Natural killer cell (primary cell): ENCODE measurements around the gene TTBK1. TPM values are rescaled to one million over a fixed set of nuclear protein-coding genes. Genes with fewer than 3 reads are reported as not detected.

Source experiments
- ATAC-seq, 3 donors: fragments of 150-1000 bp in 2 of 3; fragments of 200-7000 bp in 1 of 3; cut with Tn5 transposase; 1 replicate in 1 of 3; 2 replicates in 2 of 3; pipeline ENCODE4 v1.10.0; 2021; ENCODE audit warnings: mild to moderate bottlenecking in 2 of 3, moderate library complexity in 2 of 3
- DNase-seq, 2 donors: peaks; one replicate each; pipeline versions ENCODE4 v3.0.0 to v3.0.0-alpha.2; 2013 to 2021; ENCODE audit warnings: mixed read lengths in 1 of 2
- H3K27ac ChIP-seq: one replicate; pipeline ENCODE4 v1.5.1; 2013; ENCODE audit warnings: mild to moderate bottlenecking, low read length
- H3K27me3 ChIP-seq: one replicate; pipeline ENCODE4 v1.6.1; 2013; ENCODE audit warnings: low read length; ENCODE audit not compliant: control insufficient read depth, insufficient read depth
- H3K36me3 ChIP-seq: one replicate; pipeline ENCODE4 v1.6.1; 2013; ENCODE audit warnings: low read length; ENCODE audit not compliant: control insufficient read depth, insufficient read depth
- H3K4me1 ChIP-seq: one replicate; pipeline ENCODE4 v1.6.1; 2013; ENCODE audit warnings: low read length; ENCODE audit not compliant: control insufficient read depth, insufficient read depth
- H3K4me3 ChIP-seq: one replicate; pipeline ENCODE4 v1.5.1; 2013; ENCODE audit warnings: low read length
- H3K9me3 ChIP-seq: one replicate; pipeline ENCODE4 v1.6.1; 2013; ENCODE audit warnings: low read length; ENCODE audit not compliant: control insufficient read depth, insufficient read depth
- H3K27ac Mint-ChIP-seq, 2 donors: one replicate each; pipeline ENCODE4 v1.8.0; 2022; ENCODE audit warnings: mild to moderate bottlenecking in 2 of 2, mixed read lengths in 2 of 2, moderate library complexity in 1 of 2
- H3K27me3 Mint-ChIP-seq, 2 donors: one replicate each; pipeline ENCODE4 v1.8.0; 2022; ENCODE audit warnings: low read depth in 2 of 2, mixed read lengths in 2 of 2
- H3K36me3 Mint-ChIP-seq: one replicate; pipeline ENCODE4 v1.8.0; 2022; ENCODE audit warnings: mixed read lengths
- H3K4me1 Mint-ChIP-seq, 2 donors: one replicate each; pipeline ENCODE4 v1.8.0; 2022; ENCODE audit warnings: mixed read lengths in 2 of 2
- H3K4me3 Mint-ChIP-seq: one replicate; pipeline ENCODE4 v1.8.0; 2022; ENCODE audit warnings: mild to moderate bottlenecking, moderate library complexity, mixed read lengths
- H3K9me3 Mint-ChIP-seq, 2 donors: one replicate each; pipeline ENCODE4 v1.8.0; 2022; ENCODE audit warnings: mixed read lengths in 2 of 2
- CTCF ChIP-seq: fragments of 200-600 bp; IDR thresholded peaks from one replicate; pipeline ENCODE4 v1.8.0; 2022; ENCODE audit warnings: antibody characterized with exemption
- WGBS: methylation state at CpG from one replicate; pipeline ENCODE4 v1.1.7; 2013; ENCODE audit warnings: missing lambda C conversion rate; ENCODE audit not compliant: insufficient coverage; 5-methylcytosine and 5-hydroxymethylcytosine counted together
- intact Hi-C: fragments of 100-400 bp; cut with micrococcal nuclease; formaldehyde crosslinking; loops from one replicate; pipeline ENCODE4 v1.14.2; 2022
- total RNA-seq, 4 donors: library from RNA; stranded (reverse); fragments of 120-200 nt in 1 of 4; gene quantifications; one replicate each; pipeline versions ENCODE4 v1.2.3 to v1.2.4, GENCODE V29; 2013 to 2022

TTBK1 gene
- total RNA-seq, 3 donors from 2014 or later (not counting 1 experiment from before 2014, with no cell fraction given) = 0.07 TPM; not detected in 2

- DNase-seq (no peak), ATAC-seq (no peak)
- peaks cover 2% of the 10 kb centered on the region for H3K27me3 ChIP-seq
- H3K27ac ChIP-seq = no peak overlapping the region
- no peaks in the 10 kb centered on the region for H3K36me3 ChIP-seq
- no peaks in the 10 kb centered on the region for H3K4me1 ChIP-seq
- H3K9me3 Mint-ChIP-seq = no peaks in the 10 kb centered on the region
- H3K27ac Mint-ChIP-seq = no peak overlapping the region
- H3K27me3 Mint-ChIP-seq = peaks cover 0 to 15% of the 10 kb centered on the region in 2 donors
- no peak for TF ChIP-seq CTCF
- no peaks in the 10 kb centered on the region for H3K9me3 ChIP-seq
- H3K4me3 ChIP-seq = no peak overlapping the region
- H3K4me3 Mint-ChIP-seq = no peak overlapping the region
- WGBS = 92% methylated on average over 6 of the region's 6 CpGs
- intact Hi-C loops = no loop called here
- no peaks in the 10 kb centered on the region for H3K36me3 Mint-ChIP-seq
- H3K4me1 Mint-ChIP-seq = no peaks in the 10 kb centered on the region
Measured at GRCh38 chr6:43290905-43291355, 47.6 kb downstream of the TTBK1 start.

GRCh38 chr6:43291708-43292107, 48.4 kb downstream of the TTBK1 start:
- no peaks in the 10 kb centered on the region for H3K36me3 ChIP-seq
- ATAC-seq (no peak), DNase-seq (no peak)
- TF ChIP-seq CTCF = no peak
- WGBS = no CpG with 5 or more reads among the region's 2 CpGs
- H3K4me1 ChIP-seq = no peaks in the 10 kb centered on the region
- H3K9me3 Mint-ChIP-seq = no peaks in the 10 kb centered on the region
- intact Hi-C loops = no loop called here
- H3K4me3 ChIP-seq = no peak overlapping the region
- H3K4me1 Mint-ChIP-seq = no peaks in the 10 kb centered on the region
- H3K27ac ChIP-seq = no peak overlapping the region
- H3K27me3 ChIP-seq = no peaks in the 10 kb centered on the region
- no peak overlapping the region for H3K27ac Mint-ChIP-seq
- no peaks in the 10 kb centered on the region for H3K9me3 ChIP-seq
- peaks cover 0 to 16% of the 10 kb centered on the region in 2 donors for H3K27me3 Mint-ChIP-seq
- H3K36me3 Mint-ChIP-seq = no peaks in the 10 kb centered on the region
- no peak overlapping the region for H3K4me3 Mint-ChIP-seq

GRCh38 chr6:43292341-43292740, 49.1 kb downstream of the TTBK1 start:
- TF ChIP-seq CTCF = no peak
- Histone ChIP-seq H3K27ac (no peak overlapping the region), H3K36me3 (no peaks in the 10 kb centered on the region), H3K9me3 (no peaks in the 10 kb centered on the region), H3K4me1 (no peaks in the 10 kb centered on the region), H3K4me3 (no peak overlapping the region), H3K27me3 (no peaks in the 10 kb centered on the region)
- Mint-ChIP-seq H3K9me3 (no peaks in the 10 kb centered on the region), H3K27ac (no peak overlapping the region), H3K4me1 (no peaks in the 10 kb centered on the region), H3K36me3 (no peaks in the 10 kb centered on the region), H3K27me3 (peaks cover 0 to 12% of the 10 kb centered on the region in 2 donors), H3K4me3 (no peak overlapping the region)
- DNase-seq (no peak), ATAC-seq (no peak)
- WGBS = 96% methylated on average over 6 of the region's 6 CpGs
- intact Hi-C loops = no loop called here

- WGBS = 90% methylated on average over 5 of the region's 5 CpGs
- H3K9me3 Mint-ChIP-seq = no peaks in the 10 kb centered on the region
- no peak for TF ChIP-seq CTCF
- no peak overlapping the region for H3K27ac ChIP-seq
- no peaks in the 10 kb centered on the region for H3K4me1 Mint-ChIP-seq
- peaks cover 0 to 9% of the 10 kb centered on the region in 2 donors for H3K27me3 Mint-ChIP-seq
- H3K36me3 ChIP-seq = no peaks in the 10 kb centered on the region
- no peak overlapping the region for H3K4me3 Mint-ChIP-seq
- no peak for ATAC-seq
- DNase-seq = no peak
- no peaks in the 10 kb centered on the region for H3K36me3 Mint-ChIP-seq
- no peak overlapping the region for H3K4me3 ChIP-seq
- H3K9me3 ChIP-seq = no peaks in the 10 kb centered on the region
- H3K4me1 ChIP-seq = no peaks in the 10 kb centered on the region
- H3K27ac Mint-ChIP-seq = no peak overlapping the region
- H3K27me3 ChIP-seq = peaks cover 3% of the 10 kb centered on the region
- intact Hi-C loops = no loop called here
Measured at GRCh38 chr6:43292763-43293318, 49.6 kb downstream of the TTBK1 start.
